Activated naive CD4-positive, alpha-beta T cell treated with anti-CD3 and anti-CD28 coated beads for 36 hours (primary cell): Measurements from ENCODE around the gene CCNB1IP1. TPM values are rescaled to one million over a fixed set of nuclear protein-coding genes. Genes with fewer than 3 reads are reported as not detected.
"Not testable (repeated sequence)": the region's sequence is repeated elsewhere in the genome, so short reads cannot be mapped to it uniquely, and the experiment has no call there.

Experiments
- CTCF ChIA-PET: fragments of 350-600 bp; sonication (Branson Sonifier 250); formaldehyde crosslinking; loops from one replicate; lab custom pipeline; 2021; ENCODE audit warnings: antibody characterized with exemption; lab: Charles Lee
- DNase-seq: peaks from one replicate; pipeline ENCODE4 v3.0.0-alpha.2; 2020
- H3K27ac Mint-ChIP-seq: one replicate; pipeline ENCODE4 v1.8.0; 2021; ENCODE audit warnings: mild to moderate bottlenecking, mixed read lengths
- H3K27me3 Mint-ChIP-seq: one replicate; pipeline ENCODE4 v1.8.0; 2021; ENCODE audit warnings: low read depth, mixed read lengths
- H3K36me3 Mint-ChIP-seq: one replicate; pipeline ENCODE4 v1.8.0; 2021; ENCODE audit warnings: low read depth, mixed read lengths
- H3K4me1 Mint-ChIP-seq: one replicate; pipeline ENCODE4 v1.8.0; 2021; ENCODE audit warnings: low read depth, mixed read lengths
- H3K4me3 Mint-ChIP-seq: one replicate; pipeline ENCODE4 v1.8.0; 2021; ENCODE audit warnings: mild to moderate bottlenecking, moderate library complexity, mixed read lengths
- H3K9me3 Mint-ChIP-seq: one replicate; pipeline ENCODE4 v1.8.0; 2021; ENCODE audit warnings: mixed read lengths
- intact Hi-C: fragments of 100-400 bp; cut with micrococcal nuclease; formaldehyde crosslinking; loops from one replicate; pipeline ENCODE4 v1.15.1; 2023
- total RNA-seq, 2 experiments: library from RNA; stranded (reverse); gene quantifications; one replicate each; pipeline ENCODE4 v1.2.3, GENCODE V29; 2021

The CCNB1IP1 gene
- 10 to 100 TPM; 93.4 to 98.6 TPM for total RNA-seq

- Mint-ChIP-seq H3K27me3 (no peaks in the 10 kb centered on the region), H3K27ac (peak within 1 kb of the TSS; percentile 92), H3K4me1 (peaks cover 38% of the 10 kb centered on the region), H3K9me3 (no peaks in the 10 kb centered on the region), H3K36me3 (peaks cover 12% of the 10 kb centered on the region), H3K4me3 (peak within 1 kb of the TSS; percentile 90)
- peak; percentile 71 for DNase-seq
- intact Hi-C loops = loop anchor here (1.0 to 5.0 kb wide), 8 partner anchors 10 to 638 kb away; partner anchors contain the start of genes APEX1, PARP2 and TTC5
- CTCF ChIA-PET = interaction anchor here (1.0 to 2.7 kb wide), 7 partner anchors 9 to 280 kb away, joined by 3 to 24 read pairs (median 4); partner anchors contain the start of genes APEX1, OSGEP, PARP2 and PIP4P1
These were observed at the start of gene CCNB1IP1 for GRCh38 chr14:20332788-20333493. CCNB1IP1 (minus strand) TSS chr14:20333279; CDS start chr14:20316523, 16,756 bp downstream.

- Mint-ChIP-seq H3K4me1 (no peaks in the 10 kb centered on the region), H3K36me3 (peaks cover 37% of the 10 kb centered on the region), H3K4me3 (no peak overlapping the region), H3K27me3 (no peaks in the 10 kb centered on the region), H3K9me3 (no peaks in the 10 kb centered on the region), H3K27ac (no peak overlapping the region)
- intact Hi-C loops = no loop called here
- CTCF ChIA-PET = no interaction called here
- no peak for DNase-seq
These were observed 49.4 kb upstream of the CCNB1IP1 start for GRCh38 chr14:20382526-20382925.

GRCh38 chr14:20381341-20381740 lies 48.3 kb upstream of the CCNB1IP1 start:
- Mint-ChIP-seq H3K4me3 (no peak overlapping the region), H3K27ac (no peak overlapping the region), H3K4me1 (no peaks in the 10 kb centered on the region), H3K9me3 (no peaks in the 10 kb centered on the region), H3K36me3 (peaks cover 35% of the 10 kb centered on the region), H3K27me3 (no peaks in the 10 kb centered on the region)
- intact Hi-C loops = no loop called here
- no peak for DNase-seq
- CTCF ChIA-PET = no interaction called here

GRCh38 chr14:20380681-20381080 lies 47.6 kb upstream of the CCNB1IP1 start:
- H3K4me3 Mint-ChIP-seq = no peak overlapping the region
- no peaks in the 10 kb centered on the region for H3K9me3 Mint-ChIP-seq
- intact Hi-C loops = no loop called here
- H3K36me3 Mint-ChIP-seq = peaks cover 32% of the 10 kb centered on the region
- no peak for DNase-seq
- no peaks in the 10 kb centered on the region for H3K27me3 Mint-ChIP-seq
- no peaks in the 10 kb centered on the region for H3K4me1 Mint-ChIP-seq
- H3K27ac Mint-ChIP-seq = no peak overlapping the region
- CTCF ChIA-PET = no interaction called here

GRCh38 chr14:20379743-20380142 lies 46.7 kb upstream of the CCNB1IP1 start:
- Mint-ChIP-seq H3K27me3 (no peaks in the 10 kb centered on the region), H3K4me3 (no peak overlapping the region), H3K27ac (no peak overlapping the region), H3K4me1 (no peaks in the 10 kb centered on the region), H3K9me3 (no peaks in the 10 kb centered on the region), H3K36me3 (peaks cover 34% of the 10 kb centered on the region)
- DNase-seq = no peak
- CTCF ChIA-PET = interaction anchor here (0.6 kb wide), 1 partner anchor 168 kb away, joined by 3 read pairs; no protein-coding TSS in a partner anchor
- intact Hi-C loops = no loop called here

- intact Hi-C loops = no loop called here
- CTCF ChIA-PET = interaction anchor here (1.1 kb wide), 1 partner anchor 22 kb away, joined by 3 read pairs; no protein-coding TSS in a partner anchor
- Mint-ChIP-seq H3K4me1 (no peaks in the 10 kb centered on the region), H3K4me3 (no peak overlapping the region), H3K27ac (no peak overlapping the region), H3K9me3 (no peaks in the 10 kb centered on the region), H3K36me3 (peaks cover 28% of the 10 kb centered on the region), H3K27me3 (no peaks in the 10 kb centered on the region)
- no peak for DNase-seq
These were observed 44.1 kb upstream of the CCNB1IP1 start for GRCh38 chr14:20377171-20377570.

GRCh38 chr14:20376071-20376588 lies 43.1 kb upstream of the CCNB1IP1 start:
- intact Hi-C loops = no loop called here
- Mint-ChIP-seq H3K4me3 (no peak overlapping the region), H3K27ac (no peak overlapping the region), H3K27me3 (no peaks in the 10 kb centered on the region), H3K4me1 (no peaks in the 10 kb centered on the region), H3K36me3 (peaks cover 30% of the 10 kb centered on the region), H3K9me3 (no peaks in the 10 kb centered on the region)
- CTCF ChIA-PET = interaction anchor here (1.1 kb wide), 1 partner anchor 21 kb away, joined by 3 read pairs; no protein-coding TSS in a partner anchor
- DNase-seq = no peak

- intact Hi-C loops = no loop called here
- no peak overlapping the region for H3K27ac Mint-ChIP-seq
- CTCF ChIA-PET = no interaction called here
These were observed 42.4 kb upstream of the CCNB1IP1 start for GRCh38 chr14:20375471-20375870.

GRCh38 chr14:20372796-20373195 lies 39.7 kb upstream of the CCNB1IP1 start:
- Mint-ChIP-seq H3K36me3 (peaks cover 36% of the 10 kb centered on the region), H3K27ac (no peak overlapping the region), H3K4me1 (peaks cover 5% of the 10 kb centered on the region), H3K27me3 (no peaks in the 10 kb centered on the region), H3K4me3 (no peak overlapping the region), H3K9me3 (peaks cover 2% of the 10 kb centered on the region)
- CTCF ChIA-PET = no interaction called here
- no peak for DNase-seq
- intact Hi-C loops = no loop called here

More at GRCh38 chr14:20375471-20375870, 42.4 kb upstream of the CCNB1IP1 start:
- Mint-ChIP-seq H3K4me1 (no peaks in the 10 kb centered on the region), H3K36me3 (peaks cover 25% of the 10 kb centered on the region), H3K9me3 (no peaks in the 10 kb centered on the region), H3K27me3 (no peaks in the 10 kb centered on the region), H3K4me3 (no peak overlapping the region)
- DNase-seq = no peak

GRCh38 chr14:20365928-20366327 lies 32.8 kb upstream of the CCNB1IP1 start:
- CTCF ChIA-PET = interaction anchor here (3.4 kb wide), 1 partner anchor 49 kb away, joined by 9 read pairs; no protein-coding TSS in a partner anchor
- H3K9me3 Mint-ChIP-seq = peaks cover 3% of the 10 kb centered on the region
- H3K27ac Mint-ChIP-seq = no peak overlapping the region
- H3K27me3 Mint-ChIP-seq = no peaks in the 10 kb centered on the region
- peaks cover 41% of the 10 kb centered on the region for H3K36me3 Mint-ChIP-seq
- DNase-seq = no peak
- H3K4me3 Mint-ChIP-seq = no peak overlapping the region
- intact Hi-C loops = loop anchor here (5.0 kb wide), 1 partner anchor 34 kb away; the partner anchor contains the start of gene CCNB1IP1
- peaks cover 23% of the 10 kb centered on the region for H3K4me1 Mint-ChIP-seq

GRCh38 chr14:20358474-20358873 lies 25.4 kb upstream of the CCNB1IP1 start:
- DNase-seq, H3K4me3 Mint-ChIP-seq, CTCF ChIA-PET, H3K9me3 Mint-ChIP-seq, intact Hi-C loops, H3K27me3 Mint-ChIP-seq: not testable (repeated sequence)
- Mint-ChIP-seq H3K36me3 (peaks cover 51% of the 10 kb centered on the region), H3K27ac (peak overlapping the region; percentile 39), H3K4me1 (peaks cover 12% of the 10 kb centered on the region)

- Mint-ChIP-seq H3K27ac (no peak overlapping the region), H3K36me3 (peaks cover 52% of the 10 kb centered on the region), H3K4me1 (peaks cover 12% of the 10 kb centered on the region), H3K27me3 (no peaks in the 10 kb centered on the region), H3K4me3 (no peak overlapping the region), H3K9me3 (no peaks in the 10 kb centered on the region)
- intact Hi-C loops = no loop called here
- DNase-seq = no peak
- CTCF ChIA-PET = no interaction called here
These were observed 23.3 kb upstream of the CCNB1IP1 start for GRCh38 chr14:20356422-20356821.
